KMS-11 (cell line): ENCODE data around the gene PPY.

Experiments used
- H2AFZ ChIP-seq: fragments of 200-600 bp; sonication (generic); 2 replicates; pipeline ENCODE4 v1.6.1; 2016; ENCODE audit warnings: antibody characterized with exemption, mixed run types, low read depth
- H3K27ac ChIP-seq: fragments of 200-600 bp; sonication (generic); 2 replicates; pipeline ENCODE4 v1.6.1; 2016; ENCODE audit warnings: mild to moderate bottlenecking, mixed run types
- H3K27me3 ChIP-seq: fragments of 200-600 bp; sonication (generic); 2 replicates; pipeline ENCODE4 v1.6.1; 2017; ENCODE audit warnings: mild to moderate bottlenecking, low read depth, mixed run types, moderate library complexity; ENCODE audit not compliant: insufficient read depth
- H3K36me3 ChIP-seq: fragments of 200-600 bp; sonication (generic); 2 replicates; pipeline ENCODE4 v1.6.1; 2017; ENCODE audit warnings: mild to moderate bottlenecking, mixed run types; ENCODE audit not compliant: insufficient read depth
- H3K4me1 ChIP-seq: fragments of 200-600 bp; sonication (generic); 2 replicates; pipeline ENCODE4 v1.6.1; 2016; ENCODE audit warnings: mild to moderate bottlenecking, low read depth, mixed run types; ENCODE audit not compliant: poor library complexity, severe bottlenecking
- H3K4me2 ChIP-seq: fragments of 200-600 bp; sonication (generic); 2 replicates; pipeline ENCODE4 v1.7.0; 2016; ENCODE audit warnings: mild to moderate bottlenecking, mixed run types
- H3K4me3 ChIP-seq: fragments of 200-600 bp; sonication (generic); IDR thresholded peaks from 2 replicates; pipeline ENCODE4 v1.6.1; 2017; ENCODE audit warnings: low read depth, low read length, mixed read lengths; ENCODE audit not compliant: insufficient read depth
- H3K79me2 ChIP-seq: fragments of 200-600 bp; sonication (generic); 2 replicates; pipeline ENCODE4 v1.6.1; 2016; ENCODE audit warnings: low read depth, mixed run types; ENCODE audit not compliant: insufficient read depth
- H3K9ac ChIP-seq: fragments of 200-600 bp; sonication (generic); 2 replicates; pipeline ENCODE4 v1.6.1; 2016; ENCODE audit warnings: mild to moderate bottlenecking, mixed run types
- H4K20me1 ChIP-seq: fragments of 200-600 bp; sonication (generic); 2 replicates; pipeline ENCODE4 v1.6.1; 2016; ENCODE audit warnings: mild to moderate bottlenecking, mixed run types; ENCODE audit not compliant: insufficient read depth
- CTCF ChIP-seq: fragments of 200-600 bp; sonication (generic); conservative IDR thresholded peaks from 2 replicates; pipeline ENCODE4 v1.6.1; 2017; ENCODE audit warnings: low read depth, mild to moderate bottlenecking, antibody characterized with exemption, low read length, moderate library complexity, mixed read lengths

PPY gene

GRCh38 chr17:43958748-43959352 lies 16.6 kb upstream of the PPY start:
- Histone ChIP-seq H3K4me1 (no peaks in the 10 kb centered on the region), H3K27ac (no peak overlapping the region), H3K27me3 (peaks cover 8% of the 10 kb centered on the region; the same call in 1 of the 2 replicates), H2AFZ (no peak overlapping the region), H3K9ac (no peak overlapping the region), H3K36me3 (no peaks in the 10 kb centered on the region), H3K4me2 (no peak overlapping the region), H3K79me2 (no peaks in the 10 kb centered on the region), H3K4me3 (no peak overlapping the region), H4K20me1 (no peaks in the 10 kb centered on the region)
- TF ChIP-seq CTCF = no peak

- TF ChIP-seq CTCF = no peak
- Histone ChIP-seq H3K79me2 (no peaks in the 10 kb centered on the region), H3K4me1 (no peaks in the 10 kb centered on the region), H2AFZ (no peak overlapping the region), H3K27me3 (peaks cover 8% of the 10 kb centered on the region; the same call in 1 of the 2 replicates), H3K36me3 (no peaks in the 10 kb centered on the region), H3K4me2 (no peak overlapping the region), H4K20me1 (no peaks in the 10 kb centered on the region), H3K9ac (no peak overlapping the region), H3K27ac (no peak overlapping the region), H3K4me3 (no peak overlapping the region)
Observed at GRCh38 chr17:43956222-43956621, 13.9 kb upstream of the PPY start.

GRCh38 chr17:43953746-43954145 lies 11.5 kb upstream of the PPY start, which contains the start of gene PYY:
TSS of gene PYY (minus strand) at chr17:43953940. CDS start at chr17:43953483, 457 bp downstream.
- Histone ChIP-seq H2AFZ (no peak within 1 kb of the TSS), H3K79me2 (no peaks in the 10 kb centered on the region), H3K27me3 (peaks cover 8% of the 10 kb centered on the region; the same call in 1 of the 2 replicates), H3K4me3 (no peak within 1 kb of the TSS), H3K27ac (no peak within 1 kb of the TSS), H4K20me1 (no peaks in the 10 kb centered on the region), H3K4me1 (no peaks in the 10 kb centered on the region), H3K4me2 (no peak within 1 kb of the TSS), H3K9ac (no peak within 1 kb of the TSS), H3K36me3 (no peaks in the 10 kb centered on the region)
- no peak for TF ChIP-seq CTCF

- Histone ChIP-seq H3K4me2 (no peak overlapping the region), H3K4me1 (no peaks in the 10 kb centered on the region), H3K4me3 (no peak overlapping the region), H3K27ac (no peak overlapping the region), H4K20me1 (no peaks in the 10 kb centered on the region), H2AFZ (no peak overlapping the region), H3K27me3 (peaks cover 8% of the 10 kb centered on the region; the same call in 1 of the 2 replicates), H3K36me3 (no peaks in the 10 kb centered on the region), H3K79me2 (no peaks in the 10 kb centered on the region), H3K9ac (no peak overlapping the region)
- TF ChIP-seq CTCF = no peak
Observed at GRCh38 chr17:43952724-43953666, 10.7 kb upstream of the PPY start.
